HG03342 (cell line): ENCODE results near the gene HDAC7.
"Not testable (repeated sequence)": the region's sequence is repeated elsewhere in the genome, so short reads cannot be mapped to it uniquely, and the experiment has no call there.

Experiments
- ATAC-seq: cut with Tn5 transposase; IDR thresholded peaks from one replicate; pipeline ENCODE4 v1.9.1; 2021; ENCODE audit warnings: mild to moderate bottlenecking, moderate library complexity; ENCODE audit not compliant: unreplicated experiment

Gene HDAC7

DNA sequence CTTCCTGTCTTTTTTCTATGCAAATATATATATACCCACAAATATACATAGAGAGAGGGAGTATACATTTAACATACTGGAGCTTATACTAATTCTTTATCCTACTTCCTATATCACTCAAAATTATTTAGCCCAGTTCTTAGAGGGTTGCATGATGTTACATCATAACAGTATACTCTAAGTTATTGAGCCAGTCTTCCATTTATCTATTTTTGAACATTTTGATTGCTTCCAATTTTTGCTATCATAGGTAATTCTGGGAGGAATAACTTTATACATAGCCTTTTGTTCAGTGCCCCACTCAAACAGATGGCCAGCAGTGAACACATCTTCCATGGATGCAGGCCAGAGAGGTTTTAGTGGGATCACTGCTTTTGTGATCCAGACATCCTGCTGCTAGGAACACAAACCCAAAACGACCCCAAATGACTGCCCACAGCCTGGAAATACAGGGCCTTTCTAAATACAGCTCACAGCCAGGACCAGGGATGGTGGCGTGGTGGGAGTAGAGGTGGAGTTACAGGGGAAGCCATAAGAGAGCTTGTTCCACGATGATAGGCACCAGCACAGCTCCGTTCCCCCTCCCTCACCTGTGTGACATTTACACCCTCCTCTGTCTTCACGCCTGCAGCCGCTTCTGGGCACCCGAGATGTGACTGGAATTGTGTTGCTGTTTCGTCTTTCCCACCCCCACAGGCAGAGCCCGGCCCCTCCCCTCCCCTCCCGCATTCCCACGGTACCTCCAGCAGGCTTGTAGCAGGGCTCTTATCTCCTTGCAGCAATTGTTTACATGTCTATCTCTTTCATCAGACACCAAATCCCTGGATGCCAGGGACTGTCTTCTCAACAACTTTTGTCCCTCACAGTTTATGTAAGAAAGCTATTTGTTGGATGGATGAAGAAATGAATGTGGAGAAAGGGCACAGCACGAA lies 30.7 kb upstream of the HDAC7 start:
- no peak for ATAC-seq

GRCh38 chr12:47849261-47849660 lies 29.6 kb upstream of the HDAC7 start:
- no peak for ATAC-seq

DNA sequence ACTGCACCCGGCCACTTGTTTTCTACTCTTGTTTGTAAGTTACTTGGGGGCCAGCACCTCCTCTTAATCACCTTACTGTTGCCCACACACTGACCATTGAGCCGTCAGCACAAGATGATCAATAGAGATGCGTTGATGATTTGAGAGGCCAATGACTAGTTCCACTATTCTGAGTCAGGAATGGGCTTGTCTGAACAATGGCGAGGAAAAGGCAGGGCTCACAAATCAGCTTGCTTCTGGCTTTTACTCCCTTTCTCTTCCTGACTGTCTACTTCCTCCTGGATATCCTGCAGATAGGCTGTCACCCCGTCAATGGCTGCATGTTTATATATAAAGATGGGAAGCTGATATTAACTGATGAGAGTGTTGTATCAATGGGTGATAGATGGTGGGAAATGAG lies 29.1 kb upstream of the HDAC7 start:
- ATAC-seq, result no peak

DNA sequence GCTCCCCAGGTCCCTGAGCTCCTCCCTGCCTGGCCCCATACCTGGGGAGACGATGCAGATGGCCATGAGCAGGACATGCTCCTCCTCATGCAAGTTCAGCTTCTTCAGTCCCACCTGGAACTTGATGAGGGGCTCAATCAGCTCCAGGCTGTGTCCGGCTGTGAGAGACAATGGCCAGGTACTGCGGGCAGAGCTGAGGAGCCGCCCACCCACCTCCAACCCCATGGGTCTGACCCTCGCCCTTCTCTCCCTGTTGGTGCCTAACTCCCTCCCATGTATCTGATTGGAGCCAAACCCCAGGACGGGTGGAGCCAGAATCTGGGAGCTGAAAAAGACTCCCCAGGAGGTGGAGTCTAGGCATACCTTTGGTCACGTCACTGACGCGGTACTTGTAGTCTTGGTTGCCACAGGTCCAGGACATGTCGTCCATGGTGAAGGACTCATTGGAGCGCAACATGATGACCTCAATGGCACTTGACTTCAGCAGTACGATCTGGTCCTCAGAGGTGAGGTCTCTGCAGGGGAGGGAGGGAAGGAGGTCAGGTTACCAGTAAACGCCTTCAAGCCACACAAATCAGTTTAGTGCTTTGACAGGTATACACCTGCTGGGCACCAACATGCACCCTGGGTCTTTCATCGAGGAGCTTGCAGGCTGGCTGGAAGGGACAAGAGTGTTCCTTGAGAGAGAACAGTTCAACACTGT lies 26.7 kb upstream of the HDAC7 start:
- no peak for ATAC-seq

GRCh38 chr12:47845081-47845480 lies 25.4 kb upstream of the HDAC7 start:
- no peak for ATAC-seq

DNA sequence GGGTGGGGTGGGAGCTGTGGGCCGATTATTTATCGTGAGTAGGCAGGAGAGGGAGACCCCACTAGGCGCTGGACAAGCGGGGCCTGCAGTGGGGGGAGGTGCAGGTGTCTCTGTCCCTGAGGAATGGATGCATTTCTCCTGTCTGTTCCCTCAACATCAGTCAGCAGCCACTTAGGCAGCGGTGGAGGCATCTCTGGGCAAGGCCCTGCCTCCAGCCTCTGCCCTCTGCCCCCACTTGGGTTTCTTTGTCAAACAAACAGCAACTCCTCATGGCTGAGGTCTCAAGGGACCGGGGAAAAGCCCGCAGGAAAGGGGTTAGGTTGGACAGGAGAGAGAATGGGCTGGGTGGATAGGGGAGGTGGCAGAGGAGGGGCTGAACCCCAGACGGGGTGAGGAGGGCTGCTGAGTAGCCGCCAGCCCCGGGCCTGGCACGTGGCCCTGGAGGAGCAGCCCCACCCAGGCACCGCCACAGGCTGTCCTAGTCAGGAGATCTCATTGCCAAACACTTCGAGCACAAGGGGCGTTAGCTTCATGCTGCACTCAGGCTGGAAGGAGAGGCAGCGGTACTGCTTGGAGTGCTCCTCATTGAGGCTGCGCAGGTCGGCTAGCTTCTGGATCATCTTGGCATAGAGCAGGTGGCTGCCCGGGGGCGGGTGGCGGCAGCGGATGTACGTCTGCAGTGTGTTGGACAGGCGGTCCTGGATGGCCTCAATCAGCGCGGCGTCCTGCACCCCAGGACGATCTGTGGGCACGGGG lies 24.7 kb upstream of the HDAC7 start:
- no peak for ATAC-seq

DNA sequence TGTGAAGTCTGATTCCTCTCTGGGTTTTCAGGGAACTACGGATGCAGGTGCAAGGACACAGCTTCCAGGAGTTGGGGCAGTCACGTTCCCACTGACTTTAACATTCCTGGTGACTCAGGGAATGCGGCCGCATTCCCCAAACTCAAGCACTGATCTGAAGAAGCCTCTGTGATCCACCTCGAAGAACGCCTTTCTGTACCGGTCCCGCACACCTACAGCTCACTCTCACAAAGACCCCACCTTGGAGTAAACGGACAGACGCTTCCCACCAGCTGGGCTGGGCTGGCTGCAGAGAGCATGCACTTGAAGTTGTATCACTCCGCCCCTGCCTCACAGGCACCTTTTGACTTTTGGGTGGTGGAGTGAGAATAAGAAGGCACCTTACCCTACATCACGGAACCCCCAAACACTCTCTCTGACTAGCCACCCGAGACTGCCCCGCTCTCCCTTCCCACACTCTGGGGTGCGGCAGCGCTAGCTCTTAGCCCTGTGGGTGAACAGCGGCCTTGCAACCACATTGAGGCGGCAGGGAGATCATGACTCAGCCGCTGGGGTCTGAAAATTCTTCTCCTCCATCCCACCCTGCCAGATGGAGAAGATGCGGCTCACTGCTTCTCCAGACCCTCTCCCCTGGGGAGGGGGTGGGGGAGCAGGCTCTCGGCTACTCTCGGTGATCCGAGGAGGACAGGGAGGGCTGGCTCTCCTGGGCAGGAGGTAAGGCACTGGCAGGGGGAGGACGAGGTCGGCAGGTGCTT lies 23.7 kb upstream of the HDAC7 start:
- ATAC-seq, result no peak

GRCh38 chr12:47842543-47842942 lies 22.8 kb upstream of the HDAC7 start:
- ATAC-seq, result not testable (repeated sequence)

DNA sequence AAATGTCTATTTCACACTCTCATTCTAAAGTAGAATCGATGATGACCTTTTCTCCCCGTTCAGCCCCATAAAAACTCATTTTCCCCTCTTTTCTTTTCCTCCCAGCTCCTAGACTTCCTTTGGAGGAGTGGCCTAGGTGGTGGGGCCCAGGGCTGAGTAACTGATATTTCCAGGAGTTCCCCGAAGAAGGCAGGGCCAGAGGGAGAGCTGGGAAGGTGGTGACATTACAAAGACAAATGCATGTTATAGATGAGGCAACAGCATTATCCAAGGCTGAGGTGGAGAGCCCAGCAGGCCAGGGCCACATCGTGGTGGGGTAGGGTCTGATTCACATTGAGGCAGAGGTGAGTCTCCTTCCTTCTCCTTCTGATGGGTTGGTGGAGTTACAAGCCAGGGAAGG lies 22.2 kb upstream of the HDAC7 start:
- ATAC-seq, result no peak

- ATAC-seq, result no peak
Measured at GRCh38 chr12:47841501-47841900, 21.8 kb upstream of the HDAC7 start.

DNA sequence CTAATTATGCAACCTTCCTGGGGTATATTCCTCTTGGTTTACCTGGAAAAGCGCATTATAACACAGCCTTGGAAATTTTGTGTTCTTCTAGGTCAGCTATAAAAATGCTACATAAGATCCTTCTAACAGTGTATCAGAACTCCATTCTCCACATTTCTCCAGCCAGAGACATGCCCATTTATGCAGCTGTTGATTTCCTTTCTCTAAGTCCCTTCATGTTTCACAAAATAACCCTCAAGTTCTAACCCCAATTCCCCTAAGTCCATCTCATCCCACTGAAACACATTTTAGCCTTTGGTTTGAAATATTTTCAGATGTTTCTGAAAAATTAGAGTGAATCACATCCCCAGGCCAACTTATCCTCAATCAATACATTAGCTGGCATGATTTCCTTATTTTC lies 20.9 kb upstream of the HDAC7 start:
- no peak for ATAC-seq

DNA sequence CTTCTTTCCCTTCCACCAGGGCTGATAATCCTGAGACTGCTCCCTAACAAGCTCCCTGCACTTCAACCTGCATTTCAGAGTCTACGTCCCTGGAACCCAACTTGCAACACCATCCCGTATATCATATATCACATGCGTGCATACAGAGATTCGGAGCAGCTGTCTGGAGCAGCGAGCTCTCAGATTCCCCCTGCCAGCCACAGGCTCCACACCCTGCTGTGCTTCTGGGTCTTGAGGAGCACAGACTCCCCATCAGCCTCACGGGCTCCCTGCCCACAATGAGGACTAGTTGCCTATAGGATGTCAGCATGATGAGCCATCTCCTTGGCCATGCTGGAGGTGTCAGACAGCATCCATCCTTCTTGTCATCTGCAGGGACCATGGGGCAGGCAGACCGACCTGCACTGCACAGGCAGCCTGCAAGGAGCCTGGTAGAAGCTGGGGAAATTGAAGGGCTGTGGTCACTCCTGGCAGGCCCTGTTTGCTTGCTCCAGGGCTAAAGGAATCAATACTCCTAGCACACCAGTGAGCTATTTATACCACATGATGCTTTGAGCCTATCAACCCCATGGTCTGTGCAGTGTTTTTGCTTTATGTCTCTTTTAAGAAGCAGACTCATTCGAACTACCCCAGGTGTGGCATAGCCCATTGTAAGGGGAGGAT lies 19.6 kb upstream of the HDAC7 start:
- ATAC-seq, result no peak

- no peak for ATAC-seq
Measured at GRCh38 chr12:47838286-47838931, 18.7 kb upstream of the HDAC7 start.

GRCh38 chr12:47837190-47838171 lies 17.8 kb upstream of the HDAC7 start:
- no peak for ATAC-seq

DNA sequence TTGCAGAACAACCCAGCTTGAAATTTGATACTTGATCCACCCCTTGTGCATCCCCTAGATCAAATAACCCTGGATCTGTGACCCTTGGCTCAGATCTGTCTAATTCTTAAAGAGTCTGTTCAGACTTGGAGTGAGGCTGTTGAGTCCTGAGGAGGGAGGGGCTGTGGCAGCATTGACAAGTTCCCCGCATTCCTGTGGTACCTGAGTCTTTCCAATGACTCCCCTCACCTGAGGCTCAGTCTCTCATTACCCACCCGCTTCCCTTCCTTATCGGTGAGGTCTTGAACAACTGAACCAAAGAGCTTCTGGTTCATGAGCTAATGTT lies 16.1 kb upstream of the HDAC7 start:
- ATAC-seq, result no peak

- ATAC-seq, result no peak
Measured at GRCh38 chr12:47835006-47835830, 15.5 kb upstream of the HDAC7 start.

DNA sequence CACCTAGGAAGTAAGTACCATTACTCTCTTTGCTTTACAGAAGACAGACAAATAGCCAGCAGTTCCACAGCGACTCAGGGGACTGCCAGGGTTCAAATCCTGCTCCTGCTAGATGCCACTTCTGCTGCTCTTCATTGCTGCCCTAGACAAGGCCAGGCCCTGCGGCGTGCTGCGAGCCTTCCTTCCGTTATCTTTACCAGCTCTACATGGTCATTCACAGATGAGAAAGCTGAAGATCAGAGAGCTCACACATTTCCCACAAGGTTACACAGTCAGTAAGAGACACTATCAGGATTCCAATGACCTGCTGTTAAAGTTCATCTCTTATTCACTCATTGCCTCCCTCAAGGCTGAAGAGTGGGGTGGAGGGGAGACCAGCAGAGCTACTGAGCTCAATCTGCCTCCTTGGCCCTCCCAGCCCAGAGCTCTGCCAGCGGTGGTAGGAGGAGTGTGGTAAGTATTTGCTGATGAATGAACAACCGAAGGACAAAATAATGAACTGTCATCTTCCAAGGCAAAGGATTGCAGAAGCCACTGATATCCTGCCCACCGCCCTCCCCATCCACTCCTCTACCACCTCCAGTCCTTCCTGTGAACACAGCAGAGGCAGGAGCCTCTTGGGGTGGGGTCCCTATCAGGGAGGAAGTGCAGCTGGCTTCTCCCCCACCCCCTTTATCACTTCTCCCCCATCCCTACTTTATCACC lies 14.6 kb upstream of the HDAC7 start:
- ATAC-seq, result no peak
